ENCODE data around the gene RBM39.

The RBM39 gene

DNA sequence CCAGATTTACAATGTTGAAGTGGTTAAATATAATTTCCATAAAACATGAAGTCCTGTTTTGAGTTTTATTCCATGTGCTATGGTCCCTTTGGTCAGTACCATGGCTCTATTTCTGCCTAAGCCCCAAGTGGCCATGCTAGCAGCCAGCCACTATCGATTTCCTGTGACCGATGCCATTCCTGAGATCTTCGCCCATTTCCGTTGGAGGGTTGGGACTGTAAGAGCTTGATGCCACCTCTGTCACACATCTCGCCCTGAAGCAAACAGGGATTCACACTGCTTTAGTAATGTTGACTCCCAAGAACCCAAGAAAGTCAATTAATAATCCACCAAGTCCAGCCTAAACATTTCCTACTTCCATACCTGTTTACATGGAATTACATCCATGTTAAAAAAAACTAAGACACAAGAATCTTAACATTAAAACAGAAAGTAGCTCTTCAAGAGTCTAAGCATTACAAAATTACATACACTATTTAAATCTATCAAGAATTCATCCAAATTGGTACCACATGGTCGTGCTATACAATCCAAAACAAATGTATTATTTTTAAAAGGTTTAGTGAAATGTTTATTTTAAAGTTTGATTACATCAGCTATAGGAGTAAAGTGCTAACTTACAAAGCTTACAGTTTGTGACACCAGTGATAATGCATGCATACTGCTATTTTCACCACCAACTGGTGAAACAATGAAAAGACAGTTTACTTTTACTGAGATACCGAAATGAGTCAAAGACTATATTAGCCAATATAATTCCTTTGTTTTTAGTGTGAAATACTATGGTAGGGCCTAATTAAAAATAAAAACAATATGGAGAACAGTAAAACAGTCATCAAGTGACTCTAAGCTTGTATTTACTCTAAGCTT is 2.5 kb downstream of the RBM39 start:
- Histone ChIP-seq H3K4me2 (ENCODE audit: low read length, poor library complexity, severe bottlenecking) (no peak overlapping the region), H3K9ac (ENCODE audit: low read length) (peak overlapping the region; percentile 100), H2BK15ac (ENCODE audit: low read depth, poor library complexity, severe bottlenecking) (no peak overlapping the region), H4K8ac (ENCODE audit: low read length) (no peak overlapping the region), H2BK120ac (ENCODE audit: low read depth, low read length) (no peak overlapping the region), H2AFZ (ENCODE audit: low read depth, low read length) (no peak overlapping the region), H2BK12ac (ENCODE audit: low read length in 2 of 2) (no peak overlapping the region), H3K18ac (ENCODE audit: low read depth in 1 of 2, low read length in 2 of 2) (no peak overlapping the region), H3K23ac (ENCODE audit: low read length in 2 of 2) (no peak overlapping the region), H3K27me3 (ENCODE audit: control insufficient read depth in 1 of 2, insufficient read depth in 1 of 2, low read length in 2 of 2) (no peaks in the 10 kb centered on the region), H3K27ac (ENCODE audit: low read length, poor library complexity, severe bottlenecking) (no peak overlapping the region), H3K14ac (ENCODE audit: low read length in 2 of 2) (no peak overlapping the region), H2AK5ac (ENCODE audit: low read length, severe bottlenecking) (no peak overlapping the region), H3K4me3 (ENCODE audit: insufficient read depth in 1 of 2, low read depth in 1 of 2, low read length in 2 of 2) (peak overlapping the region in 1 of 2 experiments; percentile 86), H4K91ac (ENCODE audit: low read length) (no peak overlapping the region), H3K4ac (ENCODE audit: low read depth in 1 of 2, low read length in 2 of 2) (no peak overlapping the region), H3K9me3 (ENCODE audit: control insufficient read depth, low read length) (no peaks in the 10 kb centered on the region), H3K4me1 (ENCODE audit: control insufficient read depth, insufficient read depth, low read depth, low read length) (peaks cover 9% of the 10 kb centered on the region), H2BK5ac (ENCODE audit: low read depth, low read length, poor library complexity, severe bottlenecking) (no peak overlapping the region), H3K36me3 (ENCODE audit: control insufficient read depth in 1 of 2, insufficient read depth in 2 of 2, low read depth in 1 of 2, low read length in 2 of 2) (peaks cover 21 to 60% of the 10 kb centered on the region in 2 experiments), H3K79me1 (replicated peaks; ENCODE audit: low read length, poor library complexity, severe bottlenecking) (no peaks in the 10 kb centered on the region)
- WGBS: 95% methylated on average over 5 of the region's 7 CpGs
- DNase-seq: peak; percentile 67

DNA sequence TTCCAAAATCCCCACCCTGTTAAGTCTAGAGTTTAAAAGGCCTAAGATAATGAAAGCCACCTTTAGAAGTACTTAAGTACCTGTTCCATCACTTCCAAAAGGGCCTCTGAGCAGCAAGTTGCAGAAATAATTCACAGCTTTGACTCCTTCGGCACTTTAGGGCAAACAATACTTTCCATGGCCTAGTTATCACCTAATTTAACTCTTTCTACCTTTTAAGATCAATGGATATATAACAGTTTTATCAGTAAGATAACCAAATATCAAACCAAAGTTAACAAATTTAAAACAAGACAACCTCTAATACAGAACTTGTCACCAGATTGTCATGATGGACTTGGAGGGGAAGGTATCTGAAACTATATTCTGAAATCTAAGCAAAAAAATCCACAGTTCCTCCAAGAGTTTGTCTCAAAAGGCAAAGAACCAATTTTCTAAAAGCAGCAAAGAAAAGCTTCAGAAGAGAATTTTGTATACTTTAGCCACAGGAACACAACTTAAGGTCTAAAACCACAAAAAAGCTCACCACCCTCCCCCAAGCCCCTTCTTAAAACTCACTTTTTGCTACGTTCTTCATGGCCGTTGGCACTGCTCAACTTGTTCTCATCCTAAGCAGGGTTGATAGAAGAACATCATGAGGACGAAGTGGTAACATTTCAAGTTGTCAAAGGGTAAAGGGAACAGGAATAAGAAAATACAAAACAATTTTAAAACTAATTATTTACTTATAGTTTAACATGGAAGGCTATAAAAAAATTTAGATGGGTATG is 3.5 kb downstream of the RBM39 start:
- H3K36me3 ChIP-seq (ENCODE audit: control insufficient read depth in 1 of 2, insufficient read depth in 2 of 2, low read depth in 1 of 2, low read length in 2 of 2): peaks cover 21 to 69% of the 10 kb centered on the region in 2 experiments

DNA sequence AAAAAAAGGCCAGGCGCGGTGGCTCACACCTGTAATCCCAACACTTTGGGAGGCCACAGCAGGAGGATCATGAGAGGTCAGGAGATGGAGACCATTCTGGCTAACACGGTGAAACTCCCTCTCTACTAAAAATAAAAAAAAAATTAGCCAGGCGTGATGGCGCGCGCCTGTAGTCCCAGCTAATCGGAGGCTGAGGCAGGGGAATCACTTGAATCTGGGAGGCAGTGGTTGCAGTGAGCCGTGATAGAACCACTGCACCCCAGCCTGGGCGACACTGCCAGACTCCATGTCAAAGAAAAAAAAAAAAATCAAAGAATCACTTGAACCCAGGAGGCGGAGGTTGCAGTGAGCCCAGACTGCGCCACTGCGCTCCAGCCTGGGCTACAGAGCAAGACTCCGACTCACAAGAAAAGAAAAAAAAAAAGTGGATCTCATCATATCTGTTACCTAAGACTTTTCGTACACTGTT is 4.2 kb downstream of the RBM39 start:
- Histone ChIP-seq H3K9ac (ENCODE audit: low read length) (peak overlapping the region; percentile 100), H4K91ac (ENCODE audit: low read length) (no peak overlapping the region), H3K4me2 (ENCODE audit: low read length, poor library complexity, severe bottlenecking) (no peak overlapping the region), H2BK120ac (ENCODE audit: low read depth, low read length) (no peak overlapping the region), H2AK5ac (ENCODE audit: low read length, severe bottlenecking) (no peak overlapping the region), H3K4me3 (ENCODE audit: insufficient read depth in 1 of 2, low read depth in 1 of 2, low read length in 2 of 2) (peak overlapping the region in 1 of 2 experiments; percentile 86), H3K14ac (ENCODE audit: low read length in 2 of 2) (no peak overlapping the region), H3K79me1 (replicated peaks; ENCODE audit: low read length, poor library complexity, severe bottlenecking) (no peaks in the 10 kb centered on the region), H3K23ac (ENCODE audit: low read length in 2 of 2) (no peak overlapping the region), H3K36me3 (ENCODE audit: control insufficient read depth in 1 of 2, insufficient read depth in 2 of 2, low read depth in 1 of 2, low read length in 2 of 2) (peaks cover 26 to 76% of the 10 kb centered on the region in 2 experiments), H3K4ac (ENCODE audit: low read depth in 1 of 2, low read length in 2 of 2) (no peak overlapping the region), H2BK12ac (ENCODE audit: low read length in 2 of 2) (no peak overlapping the region), H3K27me3 (ENCODE audit: control insufficient read depth in 1 of 2, insufficient read depth in 1 of 2, low read length in 2 of 2) (no peaks in the 10 kb centered on the region), H3K27ac (ENCODE audit: low read length, poor library complexity, severe bottlenecking) (no peak overlapping the region), H3K18ac (ENCODE audit: low read depth in 1 of 2, low read length in 2 of 2) (no peak overlapping the region), H2BK5ac (ENCODE audit: low read depth, low read length, poor library complexity, severe bottlenecking) (no peak overlapping the region), H3K9me3 (ENCODE audit: control insufficient read depth, low read length) (no peaks in the 10 kb centered on the region), H2BK15ac (ENCODE audit: low read depth, poor library complexity, severe bottlenecking) (no peak overlapping the region), H2AFZ (ENCODE audit: low read depth, low read length) (no peak overlapping the region), H3K4me1 (ENCODE audit: control insufficient read depth, insufficient read depth, low read depth, low read length) (peaks cover 8% of the 10 kb centered on the region), H4K8ac (ENCODE audit: low read length) (no peak overlapping the region)
- DNase-seq: no peak
- 95% methylated on average over 13 of the region's 15 CpGs for WGBS

More for the DNA sequence above, 3.5 kb downstream of the RBM39 start:
- no peak for DNase-seq
- Histone ChIP-seq H2AFZ (ENCODE audit: low read depth, low read length) (no peak overlapping the region), H3K9ac (ENCODE audit: low read length) (peak overlapping the region; percentile 100), H2BK15ac (ENCODE audit: low read depth, poor library complexity, severe bottlenecking) (no peak overlapping the region), H4K91ac (ENCODE audit: low read length) (no peak overlapping the region), H3K9me3 (ENCODE audit: control insufficient read depth, low read length) (no peaks in the 10 kb centered on the region), H3K27me3 (ENCODE audit: control insufficient read depth in 1 of 2, insufficient read depth in 1 of 2, low read length in 2 of 2) (no peaks in the 10 kb centered on the region), H3K4me1 (ENCODE audit: control insufficient read depth, insufficient read depth, low read depth, low read length) (peaks cover 8% of the 10 kb centered on the region), H2BK120ac (ENCODE audit: low read depth, low read length) (no peak overlapping the region), H3K18ac (ENCODE audit: low read depth in 1 of 2, low read length in 2 of 2) (no peak overlapping the region), H2BK12ac (ENCODE audit: low read length in 2 of 2) (no peak overlapping the region), H2AK5ac (ENCODE audit: low read length, severe bottlenecking) (no peak overlapping the region), H3K23ac (ENCODE audit: low read length in 2 of 2) (peak overlapping the region in 1 of 2 experiments; percentile 64), H2BK5ac (ENCODE audit: low read depth, low read length, poor library complexity, severe bottlenecking) (no peak overlapping the region), H3K4ac (ENCODE audit: low read depth in 1 of 2, low read length in 2 of 2) (no peak overlapping the region), H3K14ac (ENCODE audit: low read length in 2 of 2) (no peak overlapping the region), H3K4me3 (ENCODE audit: insufficient read depth in 1 of 2, low read depth in 1 of 2, low read length in 2 of 2) (peak overlapping the region in 1 of 2 experiments; percentile 86), H3K4me2 (ENCODE audit: low read length, poor library complexity, severe bottlenecking) (no peak overlapping the region), H3K79me1 (replicated peaks; ENCODE audit: low read length, poor library complexity, severe bottlenecking) (no peaks in the 10 kb centered on the region), H4K8ac (ENCODE audit: low read length) (no peak overlapping the region), H3K27ac (ENCODE audit: low read length, poor library complexity, severe bottlenecking) (no peak overlapping the region)
- 100% methylated on average over 2 of the region's 4 CpGs for WGBS

Measured in mesenchymal stem cell (in vitro differentiated cells and primary cell).